CD4-positive, alpha-beta T cell treated with Interleukin-12 subunit alpha and Interleukin-12 subunit beta, for 1 hour (primary cell): ENCODE measurements around the gene PEDS1.

Experiments
- DNase-seq: peaks from one replicate; pipeline ENCODE4 v3.0.0-alpha.2; 2020

PEDS1 gene

DNA sequence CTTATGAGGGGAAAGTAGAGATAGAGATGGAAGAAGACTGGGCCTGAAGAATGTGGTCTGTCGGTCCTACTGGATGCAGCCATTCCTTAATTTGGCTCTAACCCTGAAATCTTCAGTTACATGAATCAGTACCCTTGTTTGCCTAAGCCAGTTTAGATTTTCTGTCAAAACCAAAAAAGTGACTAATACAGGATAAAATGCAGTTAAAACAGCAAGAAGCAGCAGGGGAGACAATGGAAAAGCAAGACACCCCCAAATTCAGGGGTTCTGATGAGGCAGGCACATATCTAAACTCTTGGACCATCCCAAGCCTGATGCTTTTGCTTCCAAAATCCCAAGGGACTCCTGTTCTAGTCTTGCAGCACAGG is 23.2 kb downstream of the PEDS1 start:
- no peak for DNase-seq

DNA sequence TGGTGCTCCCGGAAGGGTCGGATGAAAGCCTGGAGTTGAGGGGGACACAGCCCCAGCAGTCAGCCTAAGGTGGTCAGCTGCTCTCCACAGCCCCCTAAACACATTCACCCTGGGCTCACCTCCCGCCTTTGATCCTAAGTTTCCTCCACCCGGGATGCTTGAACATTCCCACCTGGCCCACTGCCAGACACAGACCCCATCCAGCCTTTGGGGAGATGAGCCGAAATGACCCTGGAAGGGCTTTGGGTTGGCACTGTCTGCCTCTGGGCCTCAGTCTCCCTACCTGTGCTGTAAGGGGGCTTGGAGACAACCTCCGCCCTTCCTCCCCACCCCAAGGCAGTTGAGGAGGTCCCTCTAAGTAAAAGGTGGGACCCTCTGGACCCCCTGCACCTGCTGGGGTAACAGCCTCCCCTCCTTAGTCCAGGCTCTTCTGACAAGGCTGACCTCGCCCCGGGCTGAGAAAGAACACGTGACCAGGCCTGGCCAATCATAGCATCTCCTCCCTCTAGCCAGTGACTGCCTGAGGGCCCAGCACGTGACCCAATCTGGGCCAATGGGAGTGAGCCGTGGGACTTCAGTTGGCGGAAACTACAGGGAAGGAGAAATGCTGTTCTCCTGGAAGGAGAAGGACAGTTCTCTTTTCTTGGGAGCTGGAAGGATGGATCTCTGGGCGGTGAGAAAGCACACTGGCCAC is 23.7 kb downstream of the PEDS1 start:
- DNase-seq = no peak

DNA sequence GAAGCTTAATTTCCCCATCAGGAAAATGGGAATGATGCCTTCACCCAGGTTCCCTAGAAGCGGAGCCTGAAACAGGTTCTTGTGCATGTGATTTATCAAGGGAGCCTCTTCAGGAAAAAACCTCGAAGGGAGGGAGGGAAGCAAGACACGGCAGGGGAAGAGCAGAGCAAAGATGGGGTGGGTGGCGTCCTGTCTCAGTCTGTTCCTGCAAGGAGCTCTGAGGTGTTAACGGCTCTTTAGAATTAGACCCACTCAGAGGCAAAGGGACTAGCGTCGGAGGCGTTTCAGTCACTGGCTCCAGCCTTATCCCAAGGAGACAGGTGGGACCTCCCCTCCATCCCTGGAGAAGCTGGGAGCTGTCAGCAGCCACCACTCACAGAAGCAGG is 25.0 kb downstream of the PEDS1 start:
- DNase-seq = no peak

DNA sequence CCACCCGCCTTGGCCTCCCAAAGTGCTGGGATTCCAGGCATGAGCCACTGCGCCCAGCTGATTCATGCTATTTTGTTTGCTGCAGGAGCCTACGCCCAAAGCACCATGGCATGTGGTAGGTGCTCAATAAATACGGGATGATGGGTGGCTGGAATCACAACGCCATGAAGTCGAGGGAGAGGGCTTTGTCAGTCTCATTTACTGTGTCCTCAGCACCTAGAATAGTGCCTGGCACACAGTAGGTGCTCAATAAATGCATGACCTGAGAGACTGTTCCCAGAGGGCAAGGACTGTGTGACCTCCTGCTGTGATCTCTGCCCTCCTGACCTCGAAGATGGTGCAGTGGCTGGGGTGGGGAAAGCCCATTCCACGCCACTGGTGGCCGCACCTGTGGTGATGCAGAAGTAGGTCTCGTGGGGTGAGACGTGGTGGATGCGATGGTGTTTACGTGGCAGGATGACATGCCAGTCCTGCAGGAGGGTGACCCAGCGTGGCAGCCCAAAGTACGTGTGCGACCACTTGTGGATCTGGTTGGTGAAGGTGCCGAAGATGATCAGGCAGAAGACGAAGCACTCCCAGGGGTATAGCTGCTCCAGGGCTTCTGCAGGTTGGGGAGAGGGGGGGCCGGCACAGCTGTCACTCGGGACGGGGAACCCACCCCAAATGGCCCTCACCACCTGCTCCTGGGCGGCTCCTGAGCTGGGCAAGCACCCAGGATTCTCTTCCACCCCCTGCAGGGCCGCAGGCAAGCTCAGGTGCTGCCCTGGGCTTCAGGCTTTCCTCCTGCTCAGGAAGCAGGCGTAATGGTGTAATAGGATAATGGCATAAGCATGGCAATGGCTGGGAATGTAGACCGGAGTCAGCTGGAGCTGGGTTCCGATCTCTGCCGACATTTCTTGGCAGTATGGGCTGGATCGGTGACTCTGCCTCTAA is 25.7 kb downstream of the PEDS1 start:
- no peak for DNase-seq

DNA sequence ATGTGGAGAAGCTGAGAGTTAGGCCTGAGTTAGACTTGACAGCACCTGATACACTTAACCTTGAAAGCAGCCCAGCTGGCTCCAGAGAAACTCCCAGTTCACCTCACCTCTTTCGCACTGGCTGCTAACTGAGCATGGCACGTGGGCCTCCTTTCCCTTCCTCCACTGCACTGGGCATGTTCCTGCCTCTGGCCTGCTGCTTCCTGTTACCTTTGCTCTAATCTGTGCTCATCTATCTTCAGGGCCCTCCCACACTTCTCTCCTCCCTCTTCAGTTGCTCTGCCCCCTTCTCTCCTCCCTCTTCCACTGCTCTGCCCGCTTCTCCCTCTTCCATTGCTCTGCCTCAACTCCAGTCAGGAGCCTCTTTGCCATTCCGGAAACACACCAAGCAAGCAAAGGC is 26.9 kb downstream of the PEDS1 start:
- DNase-seq = no peak

DNA sequence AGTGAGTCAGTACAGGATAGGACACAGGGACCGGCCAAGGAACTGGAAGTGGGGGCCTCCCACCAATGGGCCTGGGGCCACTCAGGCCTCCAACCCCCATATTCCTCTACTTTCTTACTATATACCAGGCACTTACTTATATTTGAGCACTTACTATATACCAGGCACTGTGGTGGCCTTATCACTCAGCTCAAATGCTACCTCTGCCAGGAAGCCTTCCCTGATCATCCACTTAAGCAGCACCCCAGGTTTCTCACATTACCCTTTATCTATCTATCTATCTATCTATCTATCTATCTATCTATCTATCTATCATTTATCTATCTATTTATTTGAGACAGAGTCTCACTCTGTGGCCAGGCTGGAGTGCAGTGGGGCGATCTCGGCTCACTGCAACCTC is 28.2 kb downstream of the PEDS1 start:
- DNase-seq = no peak

DNA sequence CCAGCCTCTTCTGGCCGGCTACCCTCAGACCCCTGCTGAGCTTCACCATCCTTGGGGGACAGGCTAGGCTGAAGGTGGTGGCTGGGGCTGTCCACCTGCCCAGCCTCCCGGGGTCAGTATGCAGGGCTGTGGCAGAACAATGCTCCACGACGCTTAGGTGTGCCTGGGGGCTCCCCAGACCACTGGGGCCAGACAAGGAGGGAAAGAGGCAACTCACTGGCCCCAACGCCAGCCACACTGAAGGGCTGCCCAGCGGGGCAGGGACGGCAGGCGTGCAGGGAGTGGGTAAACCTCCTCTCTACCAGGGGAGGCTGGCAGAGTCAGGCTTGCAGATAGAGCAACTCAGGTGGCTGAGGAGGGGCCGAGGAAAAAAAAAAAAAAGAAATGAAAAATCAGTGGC is 29.0 kb downstream of the PEDS1 start:
- no peak for DNase-seq

DNA sequence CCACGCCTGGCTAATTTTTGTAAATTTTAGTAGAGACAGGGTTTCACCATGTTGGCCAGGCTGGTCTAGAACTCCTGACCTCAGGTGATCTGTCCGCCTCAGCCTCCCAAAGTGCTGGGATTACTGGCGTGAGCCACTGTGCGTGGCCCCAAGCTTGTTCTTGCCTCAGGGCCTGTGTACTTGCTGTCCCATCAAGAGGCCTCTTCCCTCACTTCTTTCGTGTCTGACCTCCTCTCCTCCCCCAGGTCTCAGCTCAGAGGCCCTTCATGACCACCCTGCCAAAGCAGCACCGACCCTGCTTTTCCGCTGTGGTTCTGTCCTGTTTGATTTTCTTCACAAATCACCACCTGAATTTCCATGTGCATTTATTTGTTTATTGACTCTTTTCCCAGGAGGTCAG is 30.1 kb downstream of the PEDS1 start:
- DNase-seq = no peak

DNA sequence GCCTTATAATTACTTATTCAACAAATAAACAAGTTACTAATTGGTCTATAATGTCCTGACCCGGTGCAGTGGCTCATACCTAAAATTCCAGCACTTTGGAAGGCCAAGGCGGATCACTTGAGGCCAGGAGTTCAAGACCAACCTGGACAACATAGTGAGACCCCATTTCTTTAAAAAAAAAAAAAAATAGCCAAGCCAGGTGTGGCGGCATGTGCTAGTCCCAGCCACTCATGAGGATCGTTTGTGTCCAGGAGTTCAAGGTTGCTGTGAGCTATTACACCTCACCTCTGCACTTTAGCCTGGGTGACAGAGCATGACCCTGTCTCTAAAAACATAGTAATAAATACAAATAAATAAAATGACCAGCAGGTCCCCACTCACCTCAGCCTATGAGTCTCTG is 30.8 kb downstream of the PEDS1 start:
- DNase-seq = no peak

DNA sequence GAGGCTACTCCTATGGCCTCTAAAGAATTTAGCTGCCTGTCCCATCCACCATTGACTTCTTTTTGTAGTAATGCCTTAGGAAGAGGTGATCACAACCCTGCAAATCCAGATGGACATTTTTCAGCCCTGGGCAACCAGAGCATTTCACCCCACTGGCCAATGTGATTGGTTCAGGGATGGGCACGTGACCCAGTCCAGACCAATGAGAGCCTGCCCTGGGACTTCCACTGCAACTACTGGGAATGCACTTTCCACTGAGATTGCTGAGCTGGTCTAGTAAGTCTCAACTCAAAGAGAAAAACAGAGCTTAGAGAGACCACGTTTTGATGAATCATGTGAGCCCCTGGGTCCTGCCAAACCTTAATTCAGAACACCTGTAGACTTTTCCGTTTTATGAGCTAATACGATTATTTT is 31.7 kb downstream of the PEDS1 start:
- DNase-seq = no peak

DNA sequence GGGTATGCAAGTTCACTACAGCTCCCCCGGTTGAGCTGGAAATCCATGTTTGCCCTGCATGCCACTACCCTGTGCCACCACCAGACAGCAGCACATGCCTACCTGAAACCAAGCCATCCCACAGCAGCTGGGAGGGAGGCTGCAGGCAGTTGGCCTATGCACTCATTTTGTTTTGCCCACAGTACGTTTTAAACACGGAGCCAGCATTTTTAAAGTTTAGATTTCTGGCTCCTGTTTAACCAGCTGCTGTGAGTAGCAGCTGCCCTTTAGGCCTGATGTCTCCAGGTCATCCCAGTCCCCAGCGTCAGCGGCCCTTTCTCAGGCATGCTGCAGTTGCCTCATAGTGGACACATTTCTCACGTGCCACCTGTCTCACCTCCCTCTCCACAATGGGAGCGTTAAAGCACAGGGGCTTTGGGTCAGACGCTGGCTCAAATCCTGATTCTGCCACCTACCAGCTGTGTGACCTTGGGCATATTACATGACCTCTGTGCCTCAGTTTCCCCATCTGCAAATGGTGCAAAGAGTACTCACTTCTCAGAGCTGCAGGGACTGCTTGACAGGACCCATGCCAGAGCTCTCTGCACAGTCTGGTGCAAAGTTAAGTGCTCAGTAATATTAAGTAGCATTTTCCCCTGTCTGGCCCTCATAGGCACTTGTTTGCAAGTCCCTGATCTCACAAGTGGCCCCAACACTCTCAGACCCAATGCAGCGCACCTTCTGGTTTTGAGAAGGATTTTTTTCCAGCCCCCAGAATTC is 32.4 kb downstream of the PEDS1 start:
- DNase-seq = peak; percentile 75

DNA sequence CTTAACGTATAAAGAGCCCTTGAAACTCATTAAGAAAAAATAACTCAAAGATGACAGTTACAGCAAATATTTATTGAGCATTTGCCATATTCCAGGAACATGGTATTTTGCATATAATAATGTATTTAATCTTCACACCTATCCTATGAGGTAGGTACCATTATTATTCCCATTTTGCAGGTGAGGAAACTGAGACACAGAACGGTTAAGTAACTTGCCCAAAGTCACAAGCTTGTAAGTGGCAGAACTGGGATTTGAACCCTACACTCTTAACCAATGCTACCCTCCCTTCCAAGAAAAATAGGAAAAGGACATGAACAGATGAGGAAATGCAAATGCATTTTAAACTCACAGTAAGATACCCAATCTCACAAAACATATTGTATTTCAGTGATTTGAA is 35.3 kb downstream of the PEDS1 start:
- no peak for DNase-seq

DNA sequence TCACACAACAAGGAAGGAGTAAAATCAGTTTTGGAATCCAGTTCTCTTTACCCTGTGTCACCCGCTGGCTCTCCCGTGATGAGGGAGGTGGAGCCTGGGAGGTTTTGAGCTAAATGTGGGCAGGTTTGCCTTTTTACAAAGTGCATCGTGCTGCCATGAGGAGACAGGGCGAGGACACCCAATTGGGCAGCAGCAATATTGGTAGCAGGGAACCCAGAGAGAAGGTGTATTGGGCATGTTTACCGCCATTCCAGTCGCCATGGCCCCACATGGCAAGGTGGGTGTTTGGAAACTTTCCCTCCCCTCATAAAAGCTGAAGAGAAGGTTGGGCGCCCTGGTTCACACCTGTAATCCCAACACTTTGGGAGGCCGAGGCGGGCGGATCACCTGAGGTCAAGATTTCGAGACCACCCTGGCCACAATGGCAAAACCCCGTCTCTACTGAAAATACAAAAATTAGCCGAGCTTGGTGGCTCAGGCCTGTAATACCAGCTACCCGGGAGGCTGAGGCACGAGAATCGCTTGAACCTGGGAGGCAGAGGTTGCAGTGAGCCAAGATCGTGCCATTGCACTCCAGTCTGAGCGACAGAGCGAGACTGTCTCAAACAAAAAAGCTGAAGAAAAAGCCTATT is 37.0 kb downstream of the PEDS1 start:
- DNase-seq = no peak

DNA sequence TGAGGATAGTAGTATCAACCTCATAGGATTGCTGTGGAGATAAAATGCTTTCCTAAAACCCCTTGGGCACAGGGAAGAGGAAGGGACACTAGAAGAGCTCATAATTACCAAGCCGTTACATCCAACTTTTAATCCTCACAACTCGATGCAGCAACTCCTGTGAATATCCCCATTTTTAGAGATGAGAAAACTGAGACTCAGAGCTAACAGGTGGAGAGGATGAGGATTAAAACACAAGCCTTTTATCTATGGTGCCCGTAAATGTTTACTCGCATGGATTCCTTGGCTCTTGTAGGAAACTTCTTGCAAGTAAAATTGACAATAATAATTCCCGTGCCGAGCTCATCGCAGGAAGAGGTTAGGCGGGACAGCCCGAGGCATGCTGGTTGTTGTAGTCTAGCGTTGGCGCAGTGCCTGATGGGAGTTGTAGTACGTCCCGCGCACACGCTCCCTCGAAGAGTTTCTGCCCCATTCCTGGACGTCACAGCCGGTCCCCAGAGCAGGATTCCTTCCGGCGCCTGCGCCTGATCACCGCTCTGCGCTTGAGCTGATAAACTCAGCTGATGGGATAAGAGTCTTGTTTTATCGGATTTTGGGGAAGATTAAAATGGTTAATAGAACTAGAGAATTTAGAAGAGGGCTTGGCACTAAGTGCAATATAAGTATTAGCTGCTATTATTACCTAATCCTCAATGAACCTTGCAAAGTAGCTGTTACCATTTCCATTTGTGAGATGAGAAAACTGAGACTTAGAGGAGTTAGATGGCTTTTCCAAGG is 37.7 kb downstream of the PEDS1 start:
- DNase-seq = peak; percentile 92

DNA sequence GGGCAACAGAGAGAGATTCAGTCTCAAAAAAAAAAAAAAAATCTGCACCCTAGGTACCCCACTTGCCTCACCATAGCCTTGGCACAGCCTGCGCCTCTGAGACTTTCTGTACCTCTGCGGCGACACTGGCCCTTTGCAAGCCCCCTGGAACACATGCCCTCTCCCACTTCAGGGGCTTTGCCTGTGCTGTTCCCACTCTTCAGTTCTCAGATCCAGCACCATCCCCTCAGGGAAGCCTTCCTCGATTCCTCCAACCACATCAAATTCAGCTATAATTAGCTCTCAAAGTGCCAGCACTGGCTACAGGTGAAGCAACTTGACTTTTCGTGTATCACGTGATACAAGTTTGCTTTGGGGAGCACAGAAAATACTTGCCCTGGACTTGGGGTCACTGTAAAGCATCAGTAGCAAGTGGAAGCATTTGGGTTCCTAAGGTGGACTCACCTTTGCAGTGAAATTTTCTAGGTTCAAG is 38.4 kb downstream of the PEDS1 start:
- no peak for DNase-seq

DNA sequence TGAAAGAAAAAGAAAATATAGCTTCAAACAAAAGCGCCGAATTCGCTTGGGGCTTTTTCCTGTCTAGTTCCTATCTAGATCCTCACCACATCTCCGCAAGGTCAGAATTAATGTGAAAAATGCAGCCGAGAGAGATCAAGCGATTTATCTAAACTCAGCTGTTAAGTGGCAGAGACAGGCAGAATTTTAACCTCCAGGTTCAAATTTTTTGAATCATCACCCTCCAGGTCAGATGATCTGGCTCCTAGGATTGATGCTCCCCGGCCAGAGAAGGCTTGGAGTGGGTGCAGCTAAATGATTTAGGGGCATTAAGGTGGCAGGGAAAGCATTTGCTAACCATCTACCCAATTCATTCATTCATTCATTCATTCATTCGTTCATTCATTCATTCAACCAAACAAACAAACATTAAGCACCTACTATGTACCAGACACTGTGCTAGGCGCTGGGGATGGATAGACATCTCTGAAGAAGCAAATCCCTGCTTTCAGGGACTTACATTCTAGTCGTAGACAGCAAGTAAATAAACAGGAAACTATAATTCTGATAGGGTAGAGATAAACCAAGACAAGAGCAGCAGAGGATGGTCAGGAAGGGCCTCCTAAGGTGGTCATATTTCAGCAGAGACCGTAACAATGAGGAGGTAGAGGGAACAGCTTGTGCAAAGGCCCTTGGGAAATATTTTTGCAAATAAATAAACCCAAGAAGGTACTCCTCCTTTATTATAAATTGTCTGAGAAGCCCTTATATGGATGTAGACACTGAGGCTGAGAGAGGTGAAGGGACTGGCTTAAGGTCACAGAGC is 39.9 kb downstream of the PEDS1 start:
- DNase-seq = no peak

DNA sequence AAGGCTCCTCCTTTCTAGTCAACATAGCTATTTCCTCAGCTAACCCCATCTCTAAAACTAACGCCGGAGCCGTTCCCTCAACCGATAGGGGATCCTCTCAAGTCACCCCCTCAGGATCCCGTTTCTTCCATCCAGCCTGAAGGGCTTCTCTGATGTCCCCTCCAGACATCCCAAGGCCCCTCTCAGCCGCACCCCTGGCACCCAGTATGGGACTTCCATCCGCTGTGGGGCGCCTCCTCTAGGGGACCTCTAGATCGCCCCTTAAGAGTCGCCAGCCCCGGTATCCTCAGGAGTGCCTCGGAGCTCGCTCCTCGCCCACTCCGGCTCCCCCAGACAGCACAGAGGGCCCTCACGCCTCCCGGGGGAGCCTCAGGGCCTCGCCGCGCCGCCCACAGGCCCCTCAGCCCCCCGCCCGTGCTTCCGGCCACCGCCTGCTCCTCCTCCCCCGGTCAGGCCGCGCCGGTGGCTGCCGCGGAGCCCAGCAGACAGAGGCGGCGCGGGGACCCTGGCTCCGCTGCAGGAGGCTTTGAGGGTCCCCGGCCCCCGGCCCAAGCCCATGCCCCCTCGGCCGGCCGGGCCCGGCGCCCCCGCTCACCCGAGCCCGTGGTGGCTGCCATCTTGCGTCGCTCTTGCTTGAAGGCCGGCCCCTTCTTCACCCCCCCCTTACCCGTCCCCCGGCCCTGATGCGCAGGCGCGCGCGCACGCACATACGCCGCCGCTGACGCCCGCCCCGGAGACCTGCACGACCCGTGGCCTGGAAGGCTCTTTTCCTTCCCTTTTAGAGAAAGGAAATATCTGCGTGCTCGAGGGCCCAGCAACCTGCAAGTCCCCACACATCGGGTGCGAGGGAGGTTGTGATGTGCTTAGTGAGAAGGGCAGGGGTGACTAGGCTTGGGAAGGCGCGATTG is 40.8 kb downstream of the PEDS1 start, which contains the start of gene UBE2V1:
Gene UBE2V1 (minus strand): TSS at position 639 of the 908 bp plus-strand sequence. CDS start 22 bp downstream, at position 617.
- peak; percentile 89 for DNase-seq

DNA sequence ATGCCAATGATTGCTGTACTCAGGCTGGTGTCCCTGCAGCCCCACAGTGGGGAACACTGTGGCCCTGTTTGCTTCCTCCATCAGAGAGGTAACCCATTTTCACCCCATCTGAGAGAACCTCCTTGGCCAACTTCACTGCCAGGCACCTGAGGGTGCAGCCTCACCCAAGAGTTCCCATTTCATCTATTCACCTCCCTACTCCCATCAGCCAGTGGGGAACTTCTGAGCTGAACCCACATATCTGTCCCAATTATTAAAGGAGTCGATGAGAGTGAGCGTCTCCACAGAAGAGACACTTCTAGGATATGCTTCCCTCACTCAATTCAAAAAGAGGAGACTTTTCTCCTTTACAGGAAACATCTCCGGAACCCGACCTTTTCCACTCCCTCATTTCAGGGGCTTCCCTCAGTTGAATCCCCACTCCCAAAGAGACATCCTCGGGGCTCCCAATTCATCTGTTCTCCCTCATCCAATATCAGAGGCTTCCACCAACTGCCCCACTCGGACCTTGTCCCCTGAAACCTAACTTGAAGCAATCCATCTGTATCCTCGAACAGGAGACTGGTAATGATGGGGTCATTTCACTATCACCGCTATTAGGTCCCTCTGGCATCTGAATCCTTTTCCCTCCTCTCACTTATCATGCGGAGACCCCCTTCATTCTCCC is 41.6 kb downstream of the PEDS1 start:
- no peak for DNase-seq

DNA sequence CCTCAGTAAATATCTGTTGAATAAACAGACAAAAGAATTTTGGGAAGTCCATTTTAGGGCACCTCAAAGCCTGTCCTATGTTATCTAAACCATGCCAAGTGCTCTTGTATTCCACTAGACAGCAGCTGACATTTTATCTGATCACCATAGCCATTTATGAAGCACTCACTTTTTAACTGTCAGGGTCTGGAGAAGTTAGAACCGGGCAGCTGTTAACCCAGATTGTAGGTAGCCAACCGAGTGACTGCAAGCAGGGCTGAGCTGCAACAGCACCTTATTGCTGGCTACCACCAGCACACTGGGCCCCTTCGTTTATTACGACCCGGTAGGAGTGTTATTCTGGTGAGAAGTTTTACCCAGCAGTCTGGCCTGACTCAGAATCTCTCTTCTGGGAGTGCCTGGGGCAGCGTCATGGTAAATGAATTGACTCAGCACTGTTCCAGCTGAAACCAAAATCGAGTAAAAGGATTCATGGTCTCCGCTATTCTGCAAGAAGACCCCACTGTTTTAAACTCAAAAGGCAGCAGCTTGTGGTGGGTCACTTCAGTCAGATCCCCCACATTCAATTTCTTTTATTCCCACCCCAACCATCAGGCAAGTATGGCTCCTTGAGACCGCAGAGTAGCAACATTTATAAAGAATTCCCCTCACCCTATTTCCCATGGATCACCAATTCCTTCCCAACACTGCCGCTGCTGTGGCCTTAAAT is 42.2 kb downstream of the PEDS1 start:
- no peak for DNase-seq
